ENCODE results near the gene MPEG1.

GRCh38 chr11:59207988-59208451, 4.7 kb downstream of the MPEG1 start:
- TF ChIP-seq CTCF (conservative IDR thresholded peaks at IDR 0.05; ENCODE audit: low read length) (peak; percentile 78), EZH2phosphoT487 (IDR thresholded peaks at IDR 0.05; ENCODE audit: borderline replicate concordance) (no peak)
